ENCODE measurements around the gene TMEM37. TPM values are rescaled to one million over a fixed set of nuclear protein-coding genes. Genes with fewer than 3 reads are reported as not detected.

TMEM37 gene
- total and polyA plus RNA-seq, 8 donors, result 15.3 to 31.2 (median 28.0) TPM

DNA sequence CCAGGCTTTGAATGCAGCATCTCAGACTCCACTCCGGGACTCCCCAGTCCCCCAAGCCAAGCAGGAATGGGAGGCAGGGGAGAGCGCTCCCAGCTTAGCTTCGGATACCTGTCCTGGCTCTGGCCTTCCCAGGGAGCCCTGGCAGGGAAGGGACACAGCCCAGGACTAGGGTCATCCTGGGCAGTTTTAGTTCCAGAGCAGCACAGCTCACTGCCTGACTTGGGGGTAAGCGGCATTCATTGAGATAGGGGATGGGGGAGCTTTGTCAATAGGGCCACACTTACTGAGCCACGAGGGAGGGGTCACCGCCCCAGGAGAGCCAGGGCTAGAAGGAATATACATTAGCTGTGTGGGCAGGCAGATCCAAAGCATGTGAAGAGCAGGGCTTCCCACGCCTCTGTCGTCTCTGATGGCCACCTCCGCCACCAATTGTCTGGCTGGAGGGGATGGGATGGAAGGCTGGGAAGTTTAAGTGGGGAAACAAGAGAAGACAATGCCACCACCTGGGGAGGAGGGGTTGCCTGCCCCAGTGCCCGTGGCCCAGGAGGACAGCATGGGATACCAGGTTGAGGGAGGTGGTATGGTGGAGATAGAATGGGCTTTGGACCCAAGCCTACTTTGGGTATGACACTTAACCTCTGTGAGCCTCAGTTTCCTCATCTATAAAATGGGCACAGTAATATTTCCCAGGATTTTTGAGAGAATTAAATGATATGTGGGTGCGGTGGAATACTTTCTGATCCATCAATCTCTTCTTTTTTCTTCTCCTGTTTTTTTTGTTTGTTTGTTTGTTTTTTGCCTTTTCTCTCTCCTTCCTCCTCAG lies 52.5 kb downstream of the TMEM37 start:
- no peaks in the 10 kb centered on the region for H3K9me3 ChIP-seq
- ATAC-seq, result no peak
- peaks cover 5 to 19% of the 10 kb centered on the region in 2 donors for H3K4me1 ChIP-seq

DNA sequence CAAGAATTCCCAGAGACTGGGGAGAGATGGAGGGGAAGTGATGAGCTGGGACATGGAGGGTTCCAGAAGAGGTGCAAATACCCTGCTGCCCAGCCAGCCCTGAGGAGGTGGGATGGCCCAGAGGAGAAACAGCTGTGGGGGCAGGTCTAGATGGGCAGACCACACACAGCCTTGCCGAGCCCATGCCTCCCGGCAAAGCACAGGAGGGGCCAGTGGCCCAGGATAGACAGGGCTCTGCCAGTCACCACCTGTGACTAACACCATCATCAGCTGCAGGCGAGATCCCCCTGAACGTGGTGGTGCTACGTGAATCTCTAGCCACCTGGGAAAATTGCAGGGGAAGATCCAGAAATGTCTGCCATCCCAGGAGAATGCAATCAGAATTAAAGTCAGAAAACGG lies 53.2 kb downstream of the TMEM37 start:
- Histone ChIP-seq H3K27ac (no peak overlapping the region), H3K36me3 (no peaks in the 10 kb centered on the region), H3K27me3 (no peaks in the 10 kb centered on the region), H3K9me3 (no peaks in the 10 kb centered on the region), H3K4me1 (peaks cover 5 to 19% of the 10 kb centered on the region in 2 donors), H3K4me3 (no peak overlapping the region)
- intact Hi-C loops (cut with DNase I), result no loop called here
- ATAC-seq, result no peak
- TF ChIP-seq CTCF (IDR thresholded peaks at IDR 0.05), result no peak
- no peak for DNase-seq

More for the DNA sequence above, 52.5 kb downstream of the TMEM37 start:
- no peak overlapping the region for H3K4me3 ChIP-seq
- no peak for DNase-seq
- intact Hi-C loops (cut with DNase I), result no loop called here
- H3K36me3 ChIP-seq, result no peaks in the 10 kb centered on the region
- no peak for TF ChIP-seq CTCF (IDR thresholded peaks at IDR 0.05)
- no peak overlapping the region for H3K27ac ChIP-seq
- H3K27me3 ChIP-seq, result no peaks in the 10 kb centered on the region

- H3K9me3 ChIP-seq, result no peaks in the 10 kb centered on the region
- intact Hi-C loops (cut with DNase I), result no loop called here
- DNase-seq (no peak), ATAC-seq (no peak)
- H3K4me3 ChIP-seq, result no peak overlapping the region
- H3K27me3 ChIP-seq, result no peaks in the 10 kb centered on the region
- no peaks in the 10 kb centered on the region for H3K36me3 ChIP-seq
- H3K27ac ChIP-seq, result no peak overlapping the region
- H3K4me1 ChIP-seq, result peaks cover 5 to 19% of the 10 kb centered on the region in 2 donors
- no peak for TF ChIP-seq CTCF (IDR thresholded peaks at IDR 0.05)
Measured at GRCh38 chr2:119485336-119486110, 53.9 kb downstream of the TMEM37 start.

DNA sequence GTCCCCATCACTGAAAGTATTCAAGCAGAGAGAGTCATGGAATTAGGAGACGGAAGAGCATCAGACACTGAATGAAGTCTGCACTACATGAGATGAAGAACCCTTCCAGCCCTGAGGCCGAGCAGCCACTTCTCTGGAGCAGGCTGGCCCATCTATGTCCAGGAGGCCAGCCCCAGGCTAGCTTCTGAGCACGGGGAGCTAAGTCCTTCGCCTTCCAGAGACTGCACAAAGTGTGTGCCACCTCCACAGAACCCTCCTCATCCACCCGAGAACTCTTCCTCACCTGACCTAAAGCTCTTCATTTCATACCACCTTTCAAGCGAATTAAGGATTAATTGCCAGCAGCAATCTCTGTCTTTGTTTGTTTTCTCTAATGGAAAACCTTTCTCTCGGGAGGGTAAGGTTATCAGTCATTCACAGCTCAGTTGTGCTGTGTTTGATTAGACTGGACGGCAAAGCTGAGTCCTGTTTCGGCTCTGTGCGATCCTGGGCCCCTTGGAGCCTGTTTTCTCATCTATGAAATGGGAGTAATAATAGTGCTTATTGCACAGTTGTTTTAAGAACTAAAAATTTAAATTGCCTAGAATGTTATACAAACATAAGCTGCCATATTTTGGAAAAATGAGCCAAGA lies 54.7 kb downstream of the TMEM37 start:
- Histone ChIP-seq H3K9me3 (no peaks in the 10 kb centered on the region), H3K4me1 (peaks cover 9 to 19% of the 10 kb centered on the region in 2 donors), H3K27ac (no peak overlapping the region), H3K27me3 (no peaks in the 10 kb centered on the region), H3K36me3 (no peaks in the 10 kb centered on the region), H3K4me3 (no peak overlapping the region)
- intact Hi-C loops (cut with DNase I), result no loop called here
- ATAC-seq (no peak), DNase-seq (no peak)
- TF ChIP-seq CTCF (IDR thresholded peaks at IDR 0.05), result no peak

- Histone ChIP-seq H3K9me3 (no peaks in the 10 kb centered on the region), H3K4me1 (peaks cover 13 to 19% of the 10 kb centered on the region in 2 donors), H3K36me3 (no peaks in the 10 kb centered on the region), H3K27me3 (no peaks in the 10 kb centered on the region), H3K4me3 (no peak overlapping the region), H3K27ac (peak overlapping the region in 1 of 2 donors; percentile 65)
- ATAC-seq, result no peak
- intact Hi-C loops (cut with DNase I), result no loop called here
- DNase-seq, result no peak
- no peak for TF ChIP-seq CTCF (IDR thresholded peaks at IDR 0.05)
Measured at GRCh38 chr2:119486886-119487285, 55.2 kb downstream of the TMEM37 start.
